Thyroid gland (tissue), 4 donors: Measurements from ENCODE around the gene LRRC2.

Source experiments
- POLR2A ChIP-seq, 2 donors: fragments of 450-650 bp; IDR thresholded peaks; one replicate each; pipeline ENCODE4 v1.6.1; 2017; ENCODE audit warnings: antibody characterized with exemption in 2 of 2, mild to moderate bottlenecking in 2 of 2, moderate library complexity in 1 of 2
- TF ChIP-seq, protein P1 (sequence below), 6 experiments: fragments of 200-600 bp in 3 of 6; fragments of 450-650 bp in 3 of 6; sonication (generic) in 3 of 6; IDR thresholded peaks; one replicate each; pipeline ENCODE4 v1.5.1; 2016 to 2019; ENCODE audit warnings: antibody characterized with exemption in 6 of 6, mild to moderate bottlenecking in 2 of 6, inconsistent platforms in 1 of 6, moderate library complexity in 1 of 6

DNA sequence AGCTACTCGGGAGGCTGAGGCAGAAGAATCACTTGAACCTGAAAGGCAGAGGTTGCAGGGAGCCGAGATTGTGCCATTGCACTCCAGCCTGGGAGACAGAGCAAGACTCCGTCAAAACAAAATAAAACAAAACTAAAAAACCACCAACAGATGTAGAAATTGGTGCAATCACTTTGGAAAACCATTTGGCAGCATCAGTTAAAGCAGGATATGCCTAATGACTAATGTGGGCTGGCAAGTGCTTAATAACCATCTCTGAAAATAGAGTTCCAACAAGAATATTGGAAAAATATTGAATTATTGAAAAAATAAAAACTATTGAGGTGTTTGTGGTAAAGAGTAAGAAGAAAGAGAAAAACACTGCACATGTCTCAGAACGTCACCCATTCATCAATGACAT, 84.5 kb downstream of the LRRC2 start:
- TF ChIP-seq, protein P1, sequence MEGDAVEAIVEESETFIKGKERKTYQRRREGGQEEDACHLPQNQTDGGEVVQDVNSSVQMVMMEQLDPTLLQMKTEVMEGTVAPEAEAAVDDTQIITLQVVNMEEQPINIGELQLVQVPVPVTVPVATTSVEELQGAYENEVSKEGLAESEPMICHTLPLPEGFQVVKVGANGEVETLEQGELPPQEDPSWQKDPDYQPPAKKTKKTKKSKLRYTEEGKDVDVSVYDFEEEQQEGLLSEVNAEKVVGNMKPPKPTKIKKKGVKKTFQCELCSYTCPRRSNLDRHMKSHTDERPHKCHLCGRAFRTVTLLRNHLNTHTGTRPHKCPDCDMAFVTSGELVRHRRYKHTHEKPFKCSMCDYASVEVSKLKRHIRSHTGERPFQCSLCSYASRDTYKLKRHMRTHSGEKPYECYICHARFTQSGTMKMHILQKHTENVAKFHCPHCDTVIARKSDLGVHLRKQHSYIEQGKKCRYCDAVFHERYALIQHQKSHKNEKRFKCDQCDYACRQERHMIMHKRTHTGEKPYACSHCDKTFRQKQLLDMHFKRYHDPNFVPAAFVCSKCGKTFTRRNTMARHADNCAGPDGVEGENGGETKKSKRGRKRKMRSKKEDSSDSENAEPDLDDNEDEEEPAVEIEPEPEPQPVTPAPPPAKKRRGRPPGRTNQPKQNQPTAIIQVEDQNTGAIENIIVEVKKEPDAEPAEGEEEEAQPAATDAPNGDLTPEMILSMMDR (IDR thresholded peaks at IDR 0.05): no peak
- TF ChIP-seq POLR2A (IDR thresholded peaks at IDR 0.05): no peak
